ENCODE measurements around the gene LAPTM4A. TPM values are rescaled to one million over a fixed set of nuclear protein-coding genes. Genes with fewer than 3 reads are reported as not detected.
A peak's percentile ranks its signal among the peaks of the same experiment; 100 is the strongest.

LAPTM4A gene
- total RNA-seq, 3 donors from 2014 or later = 199 to 349 (median 264) TPM

DNA sequence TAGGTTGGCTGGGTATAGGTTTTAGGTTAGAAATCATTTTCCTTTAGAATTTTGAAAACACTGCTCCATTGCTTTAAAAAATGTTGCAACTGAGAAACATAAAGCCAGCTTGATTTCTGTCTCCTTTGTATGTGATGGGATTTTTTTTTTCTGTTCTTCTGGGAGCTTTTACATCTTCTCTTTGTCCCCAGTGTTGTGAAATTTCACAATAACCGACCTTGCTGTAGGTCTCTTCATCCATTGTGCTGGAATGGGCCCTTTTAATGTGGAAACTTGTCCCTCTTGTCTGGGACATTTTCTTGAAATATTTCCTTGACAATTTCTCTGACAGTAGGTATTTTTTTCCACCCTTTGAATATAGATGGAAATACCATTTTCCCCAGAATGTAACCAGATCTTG lies 44.0 kb upstream of the LAPTM4A start:
- intact Hi-C loops (cut with DNase I; ENCODE audit: low total_unique reads) = loop anchor here (10.0 kb wide), 1 partner anchor 81 kb away; the partner anchor contains the start of gene MATN3
- Histone ChIP-seq H3K9me3 (no peaks in the 10 kb centered on the region), H3K27ac (no peak overlapping the region), H3K4me1 (no peaks in the 10 kb centered on the region), H3K27me3 (no peaks in the 10 kb centered on the region), H3K4me3 (no peak overlapping the region), H3K36me3 (no peaks in the 10 kb centered on the region)
- no peak for DNase-seq (ENCODE audit: low spot score in 2 of 2)
- TF ChIP-seq CTCF (IDR thresholded peaks at IDR 0.05) = no peak
- no peak for TF ChIP-seq POLR2AphosphoS5 (IDR thresholded peaks at IDR 0.05)
- TF ChIP-seq POLR2A (IDR thresholded peaks at IDR 0.05) = no peak

- H3K4me3 ChIP-seq = no peak overlapping the region
- no peaks in the 10 kb centered on the region for H3K9me3 ChIP-seq
- no peaks in the 10 kb centered on the region for H3K36me3 ChIP-seq
- no peaks in the 10 kb centered on the region for H3K4me1 ChIP-seq
- no peaks in the 10 kb centered on the region for H3K27me3 ChIP-seq
- DNase-seq (ENCODE audit: low spot score in 2 of 2) = no peak
- intact Hi-C loops (cut with DNase I; ENCODE audit: low total_unique reads) = loop anchor here (10.0 kb wide), 1 partner anchor 80 kb away; the partner anchor contains the start of gene MATN3
- H3K27ac ChIP-seq = no peak overlapping the region
- TF ChIP-seq POLR2A (IDR thresholded peaks at IDR 0.05) (no peak), CTCF (IDR thresholded peaks at IDR 0.05) (no peak), POLR2AphosphoS5 (IDR thresholded peaks at IDR 0.05) (no peak)
Observed at GRCh38 chr2:20094955-20095354, 43.5 kb upstream of the LAPTM4A start.

- H3K27ac ChIP-seq = no peak overlapping the region
- no peaks in the 10 kb centered on the region for H3K4me1 ChIP-seq
- no peaks in the 10 kb centered on the region for H3K9me3 ChIP-seq
- intact Hi-C loops (cut with DNase I; ENCODE audit: low total_unique reads) = loop anchor here (10.0 kb wide), 1 partner anchor 79 kb away; the partner anchor contains the start of gene MATN3
- no peaks in the 10 kb centered on the region for H3K27me3 ChIP-seq
- TF ChIP-seq POLR2A (IDR thresholded peaks at IDR 0.05) (no peak), CTCF (IDR thresholded peaks at IDR 0.05) (no peak), POLR2AphosphoS5 (IDR thresholded peaks at IDR 0.05) (no peak)
- no peaks in the 10 kb centered on the region for H3K36me3 ChIP-seq
- DNase-seq (ENCODE audit: low spot score in 2 of 2) = no peak
- H3K4me3 ChIP-seq = no peak overlapping the region
Observed at GRCh38 chr2:20094142-20094755, 42.8 kb upstream of the LAPTM4A start.

- peak in 2 of 3 donors; percentile 36 to 52 for TF ChIP-seq CTCF (IDR thresholded peaks at IDR 0.05)
- TF ChIP-seq POLR2A (IDR thresholded peaks at IDR 0.05) = no peak
- intact Hi-C loops (cut with DNase I; ENCODE audit: low total_unique reads) = loop anchor here (10.0 kb wide), 1 partner anchor 79 kb away; the partner anchor contains the start of gene MATN3
- Histone ChIP-seq H3K4me1 (no peaks in the 10 kb centered on the region), H3K27ac (peak overlapping the region in 1 of 2 donors; percentile 7), H3K36me3 (no peaks in the 10 kb centered on the region), H3K4me3 (no peak overlapping the region), H3K27me3 (no peaks in the 10 kb centered on the region), H3K9me3 (no peaks in the 10 kb centered on the region)
- DNase-seq (ENCODE audit: low spot score in 2 of 2) = no peak
Observed at GRCh38 chr2:20093263-20094141, 42.1 kb upstream of the LAPTM4A start.

DNA sequence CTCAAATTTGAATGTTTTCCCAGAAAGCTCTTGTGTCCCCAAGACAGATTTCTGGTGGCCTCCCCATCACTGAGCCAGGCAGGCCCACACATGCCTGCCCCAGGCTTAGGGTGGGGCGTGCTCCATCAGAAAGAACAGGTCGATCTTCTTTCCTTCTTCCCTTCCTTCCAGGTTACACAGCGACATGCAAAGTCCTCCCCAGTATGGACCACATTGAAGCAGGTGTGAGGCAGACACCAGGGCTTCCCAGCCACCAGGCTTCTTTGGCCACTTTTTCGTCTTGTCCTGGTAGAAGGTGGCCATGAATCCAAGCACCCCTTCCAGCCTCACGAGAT lies 41.4 kb upstream of the LAPTM4A start:
- intact Hi-C loops (cut with DNase I; ENCODE audit: low total_unique reads) = loop anchor here (10.0 kb wide), 1 partner anchor 78 kb away; the partner anchor contains the start of gene MATN3
- Histone ChIP-seq H3K9me3 (no peaks in the 10 kb centered on the region), H3K4me3 (no peak overlapping the region), H3K36me3 (no peaks in the 10 kb centered on the region), H3K4me1 (no peaks in the 10 kb centered on the region), H3K27me3 (no peaks in the 10 kb centered on the region), H3K27ac (peak overlapping the region in 1 of 2 donors; percentile 88)
- DNase-seq (ENCODE audit: low spot score in 2 of 2) = no peak
- TF ChIP-seq POLR2A (IDR thresholded peaks at IDR 0.05) (no peak), CTCF (IDR thresholded peaks at IDR 0.05) (no peak), POLR2AphosphoS5 (IDR thresholded peaks at IDR 0.05) (no peak)

All from breast epithelium (tissue), 4 donors.